GM18505 (cell line): ENCODE results near the gene FARS2.

Experiments used
- ATAC-seq: cut with Tn5 transposase; IDR thresholded peaks from one replicate; pipeline ENCODE4 v1.9.1; 2021; ENCODE audit not compliant: unreplicated experiment
- POLR2A ChIP-seq: IDR thresholded peaks from 4 replicates; pipeline ENCODE4 v1.6.1; 2011; ENCODE audit warnings: borderline replicate concordance; ENCODE audit not compliant: insufficient read depth, insufficient read length; ENCODE audit errors: extremely low read depth

The FARS2 gene

GRCh38 chr6:5509106-5509505 lies 247.8 kb downstream of the FARS2 start:
- TF ChIP-seq POLR2A = no peak
- no peak for ATAC-seq

- TF ChIP-seq POLR2A = no peak
- no peak for ATAC-seq
Observed at GRCh38 chr6:5510331-5511133, 249.2 kb downstream of the FARS2 start.

- TF ChIP-seq POLR2A = no peak
- ATAC-seq = no peak
Observed at GRCh38 chr6:5511954-5512353, 250.6 kb downstream of the FARS2 start.

GRCh38 chr6:5512422-5512821 lies 251.1 kb downstream of the FARS2 start:
- ATAC-seq = no peak

GRCh38 chr6:5513408-5513807 lies 252.1 kb downstream of the FARS2 start:
- TF ChIP-seq POLR2A = no peak
- no peak for ATAC-seq

More at GRCh38 chr6:5512422-5512821, 251.1 kb downstream of the FARS2 start:
- no peak for TF ChIP-seq POLR2A

- ATAC-seq = no peak
- TF ChIP-seq POLR2A = no peak
Observed at GRCh38 chr6:5514353-5514752, 253.0 kb downstream of the FARS2 start.

- no peak for ATAC-seq
- no peak for TF ChIP-seq POLR2A
Observed at GRCh38 chr6:5515200-5515599, 253.9 kb downstream of the FARS2 start.

- no peak for ATAC-seq
- TF ChIP-seq POLR2A = no peak
Observed at GRCh38 chr6:5516036-5516435, 254.7 kb downstream of the FARS2 start.

GRCh38 chr6:5517796-5518195 lies 256.5 kb downstream of the FARS2 start:
- no peak for TF ChIP-seq POLR2A
- ATAC-seq = peak; percentile 48

GRCh38 chr6:5518936-5519491 lies 257.7 kb downstream of the FARS2 start:
- no peak for ATAC-seq
- TF ChIP-seq POLR2A = no peak

GRCh38 chr6:5520796-5521195 lies 259.5 kb downstream of the FARS2 start:
- no peak for TF ChIP-seq POLR2A
- no peak for ATAC-seq

GRCh38 chr6:5521322-5521721 lies 260.0 kb downstream of the FARS2 start:
- ATAC-seq = no peak
- TF ChIP-seq POLR2A = no peak

- TF ChIP-seq POLR2A = no peak
Observed at GRCh38 chr6:5522147-5522546, 260.8 kb downstream of the FARS2 start.

GRCh38 chr6:5524110-5524509 lies 262.8 kb downstream of the FARS2 start:
- no peak for ATAC-seq
- TF ChIP-seq POLR2A = no peak

More at GRCh38 chr6:5522147-5522546, 260.8 kb downstream of the FARS2 start:
- no peak for ATAC-seq
